NCI-H128 (cell line): ENCODE measurements around the gene P4HA1.

Source experiments
- DNase-seq: peaks from one replicate; lab custom pipeline; 2025; ENCODE audit not compliant: unreplicated experiment; lab: John Stamatoyannopoulos, UW

P4HA1 gene

GRCh38 chr10:73094986-73095480, 1.6 kb downstream of the P4HA1 start:
- DNase-seq = no peak

GRCh38 chr10:73093922-73094850, 2.5 kb downstream of the P4HA1 start:
- no peak for DNase-seq

- DNase-seq = no peak
These were observed 3.8 kb downstream of the P4HA1 start for GRCh38 chr10:73092830-73093229.

- no peak for DNase-seq
These were observed 8.4 kb downstream of the P4HA1 start for GRCh38 chr10:73088304-73088703.

- no peak for DNase-seq
These were observed 9.8 kb downstream of the P4HA1 start for GRCh38 chr10:73086816-73087215.

- no peak for DNase-seq
These were observed 12.5 kb downstream of the P4HA1 start for GRCh38 chr10:73084209-73084608.

GRCh38 chr10:73083221-73083620, 13.4 kb downstream of the P4HA1 start:
- no peak for DNase-seq

- DNase-seq = no peak
These were observed 16.7 kb downstream of the P4HA1 start for GRCh38 chr10:73079779-73080541.

GRCh38 chr10:73076360-73077183, 20.1 kb downstream of the P4HA1 start:
- DNase-seq = no peak

GRCh38 chr10:73075829-73076228, 20.8 kb downstream of the P4HA1 start:
- no peak for DNase-seq

- DNase-seq = no peak
These were observed 23.0 kb downstream of the P4HA1 start for GRCh38 chr10:73073627-73074026.

- DNase-seq = no peak
These were observed 31.2 kb downstream of the P4HA1 start for GRCh38 chr10:73065441-73065840.

- no peak for DNase-seq
These were observed 34.9 kb downstream of the P4HA1 start for GRCh38 chr10:73061743-73062142.

- DNase-seq = no peak
These were observed 35.7 kb downstream of the P4HA1 start for GRCh38 chr10:73060738-73061635.

GRCh38 chr10:73060173-73060572, 36.5 kb downstream of the P4HA1 start:
- DNase-seq = no peak

- no peak for DNase-seq
These were observed 38.5 kb downstream of the P4HA1 start for GRCh38 chr10:73058057-73058591.

- DNase-seq = no peak
These were observed 42.4 kb downstream of the P4HA1 start for GRCh38 chr10:73054286-73054685.

- no peak for DNase-seq
These were observed 43.4 kb downstream of the P4HA1 start for GRCh38 chr10:73053275-73053674.

- no peak for DNase-seq
These were observed 52.0 kb downstream of the P4HA1 start for GRCh38 chr10:73044378-73045285.
